OCI-LY3 (cell line): ENCODE data around the gene EHMT1.

Experiments used
- H2AFZ ChIP-seq: fragments of 200-600, 300-600 bp; shearing (Covaris generic); 2 replicates; pipeline ENCODE4 v1.6.0; 2014; ENCODE audit warnings: antibody characterized with exemption, low read depth, low read length
- H3K27ac ChIP-seq: fragments of 200-600, 300-600 bp; sonication (generic); 2 replicates; pipeline ENCODE4 v1.5.1; 2014; ENCODE audit warnings: mild to moderate bottlenecking, low read length, moderate library complexity, mixed read lengths
- H3K27me3 ChIP-seq: fragments of 200-600, 300-600 bp; sonication (generic); 2 replicates; pipeline ENCODE4 v1.6.1; 2014; ENCODE audit warnings: low read depth, low read length, mixed read lengths
- H3K36me3 ChIP-seq: fragments of 200-600, 300-600 bp; sonication (generic); replicated peaks from 2 replicates; pipeline ENCODE3; 2014; ENCODE audit warnings: low read depth, low read length, mixed read lengths
- H3K4me1 ChIP-seq: fragments of 300-600, 200-600 bp; sonication (generic); 2 replicates; pipeline ENCODE4 v1.6.1; 2014; ENCODE audit warnings: low read length, mixed read lengths
- H3K4me2 ChIP-seq: fragments of 200-600, 300-600 bp; sonication (generic); 2 replicates; pipeline ENCODE4 v1.6.1; 2014; ENCODE audit warnings: low read length, mixed read lengths
- H3K4me3 ChIP-seq: fragments of 300-600, 200-600 bp; sonication (generic); 2 replicates; pipeline ENCODE4 v1.5.1; 2014; ENCODE audit warnings: antibody characterized with exemption, mild to moderate bottlenecking, low read length, moderate library complexity
- H3K79me2 ChIP-seq: fragments of 300-600, 200-600 bp; shearing (Covaris generic); 2 replicates; pipeline ENCODE4 v1.6.1; 2014; ENCODE audit warnings: mild to moderate bottlenecking, low read length, mixed read lengths
- H3K9ac ChIP-seq: fragments of 300-600, 200-600 bp; shearing (Covaris generic); 2 replicates; pipeline ENCODE4 v1.6.0; 2014; ENCODE audit warnings: mild to moderate bottlenecking, low read length, moderate library complexity
- H3K9me3 ChIP-seq: fragments of 200-600, 300-600 bp; shearing (Covaris generic); 2 replicates; pipeline ENCODE4 v1.6.1; 2014; ENCODE audit warnings: low read length, mixed read lengths; ENCODE audit not compliant: insufficient read depth
- H4K20me1 ChIP-seq: fragments of 200-600, 300-600 bp; sonication (generic); 2 replicates; pipeline ENCODE4 v1.6.1; 2016; ENCODE audit warnings: low read length, mixed read lengths; ENCODE audit not compliant: insufficient read depth
- CTCF ChIP-seq: fragments of 200-600, 300-600 bp; sonication (generic); IDR thresholded peaks from 2 replicates; pipeline ENCODE4 v1.5.1; 2014; ENCODE audit warnings: antibody characterized with exemption, low read length, low read depth
- EZH2phosphoT487 ChIP-seq: fragments of 200-600 bp; shearing (Covaris generic); IDR thresholded peaks from 2 replicates; pipeline ENCODE4 v1.6.1; 2018; ENCODE audit warnings: antibody characterized with exemption, mixed run types, low read depth

EHMT1 gene

GRCh38 chr9:137679249-137679648 is 60.4 kb downstream of the EHMT1 start:
- H3K4me1 ChIP-seq = no peaks in the 10 kb centered on the region
- peaks cover 8% of the 10 kb centered on the region for H4K20me1 ChIP-seq
- TF ChIP-seq CTCF (no peak), EZH2phosphoT487 (no peak)
- no peak overlapping the region for H3K4me3 ChIP-seq
- H3K9me3 ChIP-seq = no peaks in the 10 kb centered on the region
- H3K9ac ChIP-seq = no peak overlapping the region
- peaks cover 3% of the 10 kb centered on the region for H3K36me3 ChIP-seq
- peaks cover 85% of the 10 kb centered on the region for H3K79me2 ChIP-seq
- no peak overlapping the region for H3K27ac ChIP-seq
- H3K4me2 ChIP-seq = no peak overlapping the region
- no peaks in the 10 kb centered on the region for H3K27me3 ChIP-seq
- no peak overlapping the region for H2AFZ ChIP-seq

- TF ChIP-seq CTCF (no peak), EZH2phosphoT487 (no peak)
- Histone ChIP-seq H3K4me3 (no peak overlapping the region), H3K4me2 (no peak overlapping the region), H3K27ac (no peak overlapping the region), H4K20me1 (peaks cover 8% of the 10 kb centered on the region), H3K27me3 (no peaks in the 10 kb centered on the region), H3K36me3 (peaks cover 3% of the 10 kb centered on the region), H3K9ac (no peak overlapping the region), H3K79me2 (peaks cover 85% of the 10 kb centered on the region), H3K4me1 (no peaks in the 10 kb centered on the region), H2AFZ (no peak overlapping the region), H3K9me3 (no peaks in the 10 kb centered on the region)
Observed at GRCh38 chr9:137679695-137680305, 61.0 kb downstream of the EHMT1 start.

- Histone ChIP-seq H3K27ac (no peak overlapping the region), H3K36me3 (peaks cover 9% of the 10 kb centered on the region), H3K9ac (no peak overlapping the region), H3K4me3 (no peak overlapping the region), H3K9me3 (no peaks in the 10 kb centered on the region), H3K4me1 (no peaks in the 10 kb centered on the region), H3K79me2 (peaks cover 90% of the 10 kb centered on the region), H3K4me2 (no peak overlapping the region), H3K27me3 (no peaks in the 10 kb centered on the region), H4K20me1 (peaks cover 12% of the 10 kb centered on the region), H2AFZ (no peak overlapping the region)
- TF ChIP-seq CTCF (no peak), EZH2phosphoT487 (no peak)
Observed at GRCh38 chr9:137680444-137681358, 61.9 kb downstream of the EHMT1 start.

GRCh38 chr9:137682428-137683105 is 63.8 kb downstream of the EHMT1 start:
- no peaks in the 10 kb centered on the region for H3K27me3 ChIP-seq
- TF ChIP-seq EZH2phosphoT487 (no peak), CTCF (no peak)
- H3K4me3 ChIP-seq = no peak overlapping the region
- H3K4me2 ChIP-seq = no peak overlapping the region
- H3K27ac ChIP-seq = no peak overlapping the region
- no peaks in the 10 kb centered on the region for H3K4me1 ChIP-seq
- H3K79me2 ChIP-seq = peaks cover 92% of the 10 kb centered on the region
- no peaks in the 10 kb centered on the region for H3K9me3 ChIP-seq
- H3K9ac ChIP-seq = no peak overlapping the region
- no peak overlapping the region for H2AFZ ChIP-seq
- peaks cover 20% of the 10 kb centered on the region for H4K20me1 ChIP-seq
- H3K36me3 ChIP-seq = peaks cover 9% of the 10 kb centered on the region
